GM08714 (cell line): ENCODE data around the gene FAM227A.
"Not testable (repeated sequence)": the region's sequence is repeated elsewhere in the genome, so short reads cannot be mapped to it uniquely, and the experiment has no call there.

Experiments
- H3K4me3 ChIP-seq: fragments of 200-500 bp; sonication (Bioruptor generic); 2 replicates; pipeline ENCODE4 v1.5.1; 2014; ENCODE audit warnings: mild to moderate bottlenecking, low read length, inconsistent platforms
- ZNF274 ChIP-seq: IDR thresholded peaks from 2 replicates; pipeline ENCODE4 v1.6.1; 2012; ENCODE audit warnings: mild to moderate bottlenecking, low read depth, low read length

Gene FAM227A

GRCh38 chr22:38694049-38694448 lies 37.9 kb upstream of the FAM227A start:
- TF ChIP-seq ZNF274 = no peak
- no peak overlapping the region for H3K4me3 ChIP-seq

- no peak overlapping the region for H3K4me3 ChIP-seq
- TF ChIP-seq ZNF274 = no peak
These were observed 33.5 kb upstream of the FAM227A start for GRCh38 chr22:38689651-38690050.

GRCh38 chr22:38685761-38686160 lies 29.6 kb upstream of the FAM227A start:
- TF ChIP-seq ZNF274 = no peak
- H3K4me3 ChIP-seq = no peak overlapping the region

DNA sequence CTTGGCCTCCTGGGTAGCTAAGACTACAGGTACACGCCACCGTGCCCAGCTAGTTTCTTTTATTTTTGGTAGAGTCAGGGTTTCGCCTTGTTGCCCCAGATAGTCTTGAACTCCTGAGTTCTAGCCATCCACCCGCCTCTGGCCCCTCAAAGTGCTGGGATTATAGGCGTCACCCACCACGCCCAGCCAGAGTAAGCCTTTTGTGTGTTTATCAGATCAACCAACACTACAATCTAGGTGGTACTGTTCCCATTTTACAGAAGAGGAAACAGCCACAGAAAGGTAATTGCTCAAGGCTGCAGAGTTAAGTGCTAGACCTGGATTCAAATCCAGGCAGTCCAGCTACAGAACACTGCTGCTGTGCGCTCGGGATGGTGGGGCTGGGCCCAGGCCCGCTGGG lies 28.7 kb upstream of the FAM227A start:
- no peak for TF ChIP-seq ZNF274
- no peak overlapping the region for H3K4me3 ChIP-seq

- H3K4me3 ChIP-seq = peak within 1 kb of the TSS; percentile 99
- no peak for TF ChIP-seq ZNF274
These were observed 25.6 kb upstream of the FAM227A start, which contains the start of gene TOMM22 for GRCh38 chr22:38681582-38682335. Gene TOMM22, plus strand, starts transcription at chr22:38681957. Its CDS starts 22 bp downstream, at chr22:38681979.

DNA sequence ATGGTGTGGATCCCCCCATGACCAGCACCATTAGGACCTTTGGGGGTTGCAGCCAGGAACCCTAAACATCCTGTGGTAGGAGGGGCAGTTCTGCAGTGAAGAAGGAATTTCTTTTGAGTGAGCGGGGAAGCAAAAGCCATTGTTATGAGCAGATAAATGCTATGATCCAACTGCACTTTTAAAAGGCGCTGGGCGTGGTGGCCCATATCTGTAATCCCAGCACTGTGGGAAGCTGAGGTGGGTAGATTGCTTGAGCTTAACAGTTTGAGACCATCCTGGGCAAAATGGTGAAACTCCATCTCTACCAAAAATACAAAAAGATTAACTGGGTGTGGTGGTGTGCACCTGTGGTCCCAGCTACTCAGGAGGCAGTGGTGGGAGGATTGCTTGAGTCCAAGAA lies 19.6 kb upstream of the FAM227A start:
- no peak overlapping the region for H3K4me3 ChIP-seq
- TF ChIP-seq ZNF274 = no peak

DNA sequence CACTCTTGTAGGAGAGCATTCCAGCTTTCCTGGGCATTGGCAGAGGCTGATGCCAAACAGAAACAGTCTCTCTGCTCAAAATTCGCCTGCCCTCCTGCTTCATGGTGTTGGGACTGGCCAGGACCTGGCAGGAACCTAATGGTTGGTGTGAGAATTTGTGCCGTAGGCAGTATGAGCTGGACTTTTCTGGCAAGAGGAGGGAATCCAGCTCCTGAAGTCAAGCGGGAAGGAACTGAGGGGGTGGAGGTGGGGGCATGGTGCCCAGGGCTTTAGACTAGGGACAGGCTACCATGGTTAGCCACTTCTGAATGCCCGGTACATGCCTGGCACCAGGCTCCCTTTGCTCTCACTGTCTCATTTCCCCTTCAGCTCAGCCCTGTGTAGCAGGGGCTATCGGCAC lies 18.7 kb upstream of the FAM227A start:
- TF ChIP-seq ZNF274 = no peak
- H3K4me3 ChIP-seq = no peak overlapping the region

DNA sequence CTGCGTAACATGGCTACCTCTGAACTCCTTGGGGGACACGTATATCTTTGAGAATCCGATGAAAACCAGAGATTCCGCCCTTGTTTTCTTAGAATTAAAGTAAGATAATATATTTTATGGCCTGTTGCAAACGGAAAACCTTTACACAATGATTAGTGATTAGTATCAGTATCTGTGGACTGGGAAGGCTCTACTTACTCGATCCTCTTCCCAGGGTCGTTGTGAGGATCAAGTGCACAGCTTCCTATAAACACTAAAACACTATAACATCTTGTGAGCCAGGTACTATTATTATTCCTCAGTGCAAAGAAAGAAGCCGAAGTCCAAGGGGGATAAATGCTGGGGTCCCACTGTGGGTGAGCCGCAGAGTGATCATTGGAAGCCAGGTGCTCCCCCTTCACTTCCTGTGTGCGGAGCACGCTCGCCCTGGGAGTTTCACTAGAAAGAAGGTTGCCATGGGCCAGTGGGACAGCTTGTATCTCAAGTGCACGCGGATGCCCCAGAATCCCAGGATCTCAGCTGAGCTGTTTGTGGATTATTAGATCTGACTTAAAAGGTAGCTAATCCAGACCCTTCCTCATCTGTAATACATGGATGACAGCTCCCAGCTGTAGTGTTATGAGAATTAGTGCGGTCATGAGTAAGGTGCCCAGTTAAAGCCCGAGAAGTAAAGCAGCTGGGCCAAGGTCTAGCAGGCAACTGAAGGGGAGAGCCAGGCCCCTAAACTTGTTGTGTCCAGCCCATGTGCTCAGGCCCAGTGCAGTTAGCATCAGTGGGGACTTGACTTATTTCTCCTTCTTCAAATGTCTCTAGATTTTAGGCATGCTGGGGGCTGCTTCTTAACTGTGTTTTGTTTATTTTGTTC lies 1.1 kb upstream of the FAM227A start:
- H3K4me3 ChIP-seq = peak overlapping the region; percentile 92
- TF ChIP-seq ZNF274 = no peak

DNA sequence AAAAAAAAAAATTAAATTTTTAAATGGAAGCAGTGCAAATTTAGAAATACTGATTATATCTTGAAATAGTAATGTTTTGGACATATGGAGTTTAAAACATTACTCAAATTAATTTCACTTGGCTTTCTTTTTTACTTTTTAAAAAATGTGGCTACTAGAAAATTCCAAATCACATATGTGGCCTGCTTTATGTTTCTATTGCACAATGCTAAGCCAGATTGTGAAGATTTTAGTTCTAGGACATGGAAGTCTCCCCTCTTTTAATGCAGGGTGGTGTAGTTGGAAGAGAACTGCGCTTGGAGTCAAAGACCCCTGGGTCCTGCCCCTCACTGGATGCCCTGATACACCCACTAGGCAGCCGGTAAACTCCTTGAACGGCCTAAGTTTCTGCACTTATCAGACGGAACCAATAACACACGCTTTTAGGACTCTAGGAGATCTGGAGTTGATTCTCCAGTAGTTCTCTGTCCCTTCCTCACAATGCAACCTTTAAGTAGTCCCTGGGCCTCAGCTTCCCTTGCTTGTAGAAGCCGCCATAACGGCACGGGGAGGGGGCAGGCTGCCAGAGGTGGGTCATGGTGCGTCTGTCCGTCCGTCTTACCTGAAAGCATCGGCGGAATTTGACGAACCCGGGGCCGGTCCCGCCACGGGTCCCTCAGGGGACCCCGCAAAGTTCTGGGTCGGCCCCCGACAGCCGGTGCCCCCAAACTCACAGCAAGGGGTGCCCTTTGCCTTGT lies 505 bp downstream of the FAM227A start:
- peak overlapping the region; percentile 92 for H3K4me3 ChIP-seq
- TF ChIP-seq ZNF274 = no peak

- TF ChIP-seq ZNF274 = no peak
These were observed 2.5 kb downstream of the FAM227A start for GRCh38 chr22:38653741-38654140.

GRCh38 chr22:38652859-38653258 lies 3.3 kb downstream of the FAM227A start:
- no peak overlapping the region for H3K4me3 ChIP-seq
- no peak for TF ChIP-seq ZNF274

More at GRCh38 chr22:38653741-38654140, 2.5 kb downstream of the FAM227A start:
- no peak overlapping the region for H3K4me3 ChIP-seq

- H3K4me3 ChIP-seq = no peak overlapping the region
- TF ChIP-seq ZNF274 = no peak
These were observed 6.2 kb downstream of the FAM227A start for GRCh38 chr22:38649841-38650522.

DNA sequence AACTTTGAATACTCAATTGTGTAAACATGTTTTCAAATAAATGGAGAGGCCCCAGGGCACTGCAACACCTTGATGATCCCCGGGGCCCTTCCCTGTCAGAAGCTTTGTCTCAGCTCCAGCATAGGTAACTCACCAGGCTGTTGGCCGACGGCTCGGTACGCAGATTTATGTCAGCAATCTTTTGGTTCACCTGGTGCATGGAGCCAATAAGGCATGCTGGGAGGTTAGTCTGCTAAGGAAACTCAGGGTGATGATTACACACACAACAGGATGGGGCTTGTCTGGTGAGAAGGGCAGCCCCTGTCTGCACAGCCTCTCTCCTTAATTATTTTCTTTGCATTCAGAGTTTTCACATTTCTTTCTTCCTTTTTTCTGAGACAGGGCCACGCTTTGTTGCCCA lies 10.8 kb downstream of the FAM227A start:
- no peak for TF ChIP-seq ZNF274
- H3K4me3 ChIP-seq = no peak overlapping the region

- H3K4me3 ChIP-seq = not testable (repeated sequence)
These were observed 11.9 kb downstream of the FAM227A start for GRCh38 chr22:38644245-38644644.
